Duodenal mucosa (tissue), 2 donors: ENCODE results near the gene LRRC47.
"Not testable (repeated sequence)": the region's sequence is repeated elsewhere in the genome, so short reads cannot be mapped to it uniquely, and the experiment has no call there.

Experiments used
- H3K27ac ChIP-seq: one replicate; pipeline ENCODE4 v1.7.0; 2013; ENCODE audit warnings: low read depth, low read length
- H3K27me3 ChIP-seq, 2 donors: one replicate each; pipeline ENCODE4 v1.7.0; 2013; ENCODE audit warnings: low read length in 2 of 2, control low read depth in 1 of 2; ENCODE audit not compliant: insufficient read depth in 2 of 2, control insufficient read depth in 1 of 2
- H3K36me3 ChIP-seq, 2 donors: one replicate each; pipeline ENCODE4 v1.7.0; 2013; ENCODE audit warnings: low read length in 2 of 2, control low read depth in 1 of 2; ENCODE audit not compliant: insufficient read depth in 2 of 2, control insufficient read depth in 1 of 2
- H3K4me1 ChIP-seq, 2 donors: one replicate each; pipeline ENCODE4 v1.7.0; 2013; ENCODE audit warnings: low read length in 2 of 2, control low read depth in 1 of 2; ENCODE audit not compliant: insufficient read depth in 2 of 2, control insufficient read depth in 1 of 2
- H3K4me3 ChIP-seq, 2 donors: one replicate each; pipeline ENCODE4 v1.7.0; 2013; ENCODE audit warnings: low read length in 2 of 2, low read depth in 1 of 2
- H3K9ac ChIP-seq, 2 donors: one replicate each; pipeline ENCODE4 v1.7.0; 2013; ENCODE audit warnings: low read length in 2 of 2, low read depth in 1 of 2
- H3K9me3 ChIP-seq, 2 donors: one replicate each; pipeline ENCODE4 v1.7.0; 2013; ENCODE audit warnings: low read length in 2 of 2, control low read depth in 1 of 2; ENCODE audit not compliant: control insufficient read depth in 1 of 2

The LRRC47 gene

GRCh38 chr1:3803905-3804626, 7.8 kb upstream of the LRRC47 start:
- no peaks in the 10 kb centered on the region for H3K27me3 ChIP-seq
- H3K4me3 ChIP-seq = no peak overlapping the region
- H3K4me1 ChIP-seq = peaks cover 0 to 4% of the 10 kb centered on the region in 2 donors
- peaks cover 0 to 2% of the 10 kb centered on the region in 2 donors for H3K9me3 ChIP-seq
- no peaks in the 10 kb centered on the region for H3K36me3 ChIP-seq
- H3K27ac ChIP-seq = no peak overlapping the region
- no peak overlapping the region for H3K9ac ChIP-seq

- H3K4me1 ChIP-seq = peaks cover 0 to 11% of the 10 kb centered on the region in 2 donors
- not testable (repeated sequence) for H3K9me3 ChIP-seq, H3K4me3 ChIP-seq, H3K27ac ChIP-seq, H3K36me3 ChIP-seq, H3K9ac ChIP-seq, H3K27me3 ChIP-seq
Measured at GRCh38 chr1:3800795-3801194, 4.5 kb upstream of the LRRC47 start.

DNA sequence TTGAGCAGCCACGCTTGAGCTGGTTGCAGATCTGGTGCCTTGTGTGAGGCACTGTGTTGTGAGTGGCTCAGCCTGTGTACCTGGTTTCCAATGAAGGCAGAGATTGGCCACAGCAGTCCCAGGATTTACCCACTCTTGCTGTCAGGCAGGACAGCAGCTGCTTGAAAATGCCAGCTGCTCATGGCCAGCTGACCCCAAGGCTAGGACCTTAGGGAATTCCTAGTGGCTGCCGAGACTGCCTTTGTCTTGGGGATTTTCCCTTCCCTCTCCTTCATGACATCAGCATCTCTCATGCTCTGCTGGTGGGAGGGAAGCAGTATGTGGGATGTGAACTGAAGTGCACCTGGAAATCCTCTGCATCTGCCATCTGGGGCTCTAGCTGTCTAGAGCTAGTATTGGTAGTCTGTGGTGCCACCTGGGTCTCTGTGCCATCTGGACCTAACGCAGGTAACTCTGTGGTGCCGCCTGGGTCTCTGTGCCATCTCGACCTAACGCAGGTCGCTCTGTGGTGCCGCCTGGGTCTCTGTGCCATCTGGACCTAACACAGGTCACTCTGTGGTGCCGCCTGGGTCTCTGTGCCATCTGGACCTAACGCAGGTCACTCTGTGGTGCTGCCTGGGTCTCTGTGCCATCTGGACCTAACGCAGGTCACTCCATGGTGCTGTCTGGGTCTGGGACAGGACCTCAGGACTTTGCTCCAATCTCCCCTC, 3.8 kb upstream of the LRRC47 start:
- Histone ChIP-seq H3K9ac (no peak overlapping the region), H3K27me3 (no peaks in the 10 kb centered on the region), H3K9me3 (no peaks in the 10 kb centered on the region), H3K4me1 (peaks cover 6 to 17% of the 10 kb centered on the region in 2 donors), H3K27ac (no peak overlapping the region), H3K36me3 (no peaks in the 10 kb centered on the region), H3K4me3 (no peak overlapping the region)

DNA sequence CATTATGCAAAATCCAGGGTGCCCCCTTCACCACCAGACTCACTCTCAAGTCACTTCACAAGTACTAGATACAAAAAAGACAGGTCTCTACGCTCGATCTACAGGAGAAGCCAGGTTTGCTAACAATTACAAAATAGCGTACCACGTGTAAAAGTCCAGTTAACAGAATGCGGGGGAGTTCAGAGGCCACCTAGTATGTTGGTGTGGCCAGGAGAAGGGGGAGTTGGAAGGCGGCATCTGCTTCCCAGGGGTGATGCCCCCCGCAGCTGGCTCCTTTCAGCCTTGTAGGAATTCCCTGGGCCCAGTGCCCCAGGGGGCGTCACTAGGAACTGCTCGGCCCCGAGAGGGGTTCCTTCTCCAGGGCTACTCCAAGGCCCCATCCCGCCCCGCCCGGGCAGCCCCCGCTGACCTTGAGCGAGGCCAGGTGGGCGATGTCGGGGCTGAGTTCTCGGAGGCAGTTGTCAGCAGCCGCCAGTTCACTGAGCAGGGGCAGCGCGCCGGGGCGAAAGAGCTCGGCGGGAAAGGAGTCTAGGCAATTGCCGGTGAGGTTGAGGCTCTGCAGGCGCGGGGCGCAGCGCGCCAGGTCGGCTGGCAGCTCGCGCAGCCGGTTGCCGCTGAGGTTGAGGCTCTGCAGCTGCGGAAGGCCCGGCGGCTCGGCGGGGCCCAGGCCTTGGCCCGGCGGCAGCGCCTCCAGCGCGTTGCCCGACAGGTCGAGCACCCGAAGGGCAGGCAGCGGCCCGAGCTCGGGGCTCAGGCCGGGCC, 664 bp downstream of the LRRC47 start:
- no peak overlapping the region for H3K27ac ChIP-seq
- H3K4me3 ChIP-seq = peak overlapping the region; percentile 69 to 92
- peak overlapping the region; percentile 42 to 53 for H3K9ac ChIP-seq
- H3K27me3 ChIP-seq = no peaks in the 10 kb centered on the region
- peaks cover 12 to 27% of the 10 kb centered on the region in 2 donors for H3K4me1 ChIP-seq
- H3K9me3 ChIP-seq = no peaks in the 10 kb centered on the region
- H3K36me3 ChIP-seq = peaks cover 4% of the 10 kb centered on the region in 2 donors

GRCh38 chr1:3790952-3791351, 5.3 kb downstream of the LRRC47 start:
- Histone ChIP-seq H3K27ac (no peak overlapping the region), H3K27me3 (no peaks in the 10 kb centered on the region), H3K4me3 (no peak overlapping the region), H3K9me3 (no peaks in the 10 kb centered on the region), H3K36me3 (peaks cover 12 to 34% of the 10 kb centered on the region in 2 donors), H3K4me1 (peaks cover 12 to 19% of the 10 kb centered on the region in 2 donors), H3K9ac (no peak overlapping the region)

DNA sequence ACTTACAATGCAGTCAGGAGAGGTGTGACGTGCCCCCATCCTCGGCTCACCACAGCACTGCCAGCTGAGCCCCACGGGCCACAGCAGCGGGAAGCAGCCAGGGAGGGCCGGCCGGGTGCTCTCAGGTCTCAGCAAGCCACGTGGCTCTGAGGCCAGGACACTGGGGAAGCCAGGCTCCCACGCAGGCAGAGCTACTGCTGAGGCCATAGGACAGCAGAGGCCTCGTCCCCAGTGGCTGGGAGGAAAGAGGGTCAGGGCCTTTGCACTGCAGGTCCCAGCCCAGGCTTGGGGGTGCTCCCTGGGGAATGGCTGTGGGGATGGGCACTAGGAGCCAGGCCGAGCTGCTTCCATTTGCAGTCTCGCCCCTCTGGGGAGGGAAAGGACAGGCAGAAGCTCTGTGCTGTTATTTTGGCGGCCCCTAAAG, 5.8 kb downstream of the LRRC47 start:
- Histone ChIP-seq H3K27ac (no peak overlapping the region), H3K4me1 (peaks cover 10 to 19% of the 10 kb centered on the region in 2 donors), H3K36me3 (peaks cover 12 to 36% of the 10 kb centered on the region in 2 donors), H3K27me3 (no peaks in the 10 kb centered on the region), H3K9ac (no peak overlapping the region), H3K9me3 (no peaks in the 10 kb centered on the region), H3K4me3 (no peak overlapping the region)

DNA sequence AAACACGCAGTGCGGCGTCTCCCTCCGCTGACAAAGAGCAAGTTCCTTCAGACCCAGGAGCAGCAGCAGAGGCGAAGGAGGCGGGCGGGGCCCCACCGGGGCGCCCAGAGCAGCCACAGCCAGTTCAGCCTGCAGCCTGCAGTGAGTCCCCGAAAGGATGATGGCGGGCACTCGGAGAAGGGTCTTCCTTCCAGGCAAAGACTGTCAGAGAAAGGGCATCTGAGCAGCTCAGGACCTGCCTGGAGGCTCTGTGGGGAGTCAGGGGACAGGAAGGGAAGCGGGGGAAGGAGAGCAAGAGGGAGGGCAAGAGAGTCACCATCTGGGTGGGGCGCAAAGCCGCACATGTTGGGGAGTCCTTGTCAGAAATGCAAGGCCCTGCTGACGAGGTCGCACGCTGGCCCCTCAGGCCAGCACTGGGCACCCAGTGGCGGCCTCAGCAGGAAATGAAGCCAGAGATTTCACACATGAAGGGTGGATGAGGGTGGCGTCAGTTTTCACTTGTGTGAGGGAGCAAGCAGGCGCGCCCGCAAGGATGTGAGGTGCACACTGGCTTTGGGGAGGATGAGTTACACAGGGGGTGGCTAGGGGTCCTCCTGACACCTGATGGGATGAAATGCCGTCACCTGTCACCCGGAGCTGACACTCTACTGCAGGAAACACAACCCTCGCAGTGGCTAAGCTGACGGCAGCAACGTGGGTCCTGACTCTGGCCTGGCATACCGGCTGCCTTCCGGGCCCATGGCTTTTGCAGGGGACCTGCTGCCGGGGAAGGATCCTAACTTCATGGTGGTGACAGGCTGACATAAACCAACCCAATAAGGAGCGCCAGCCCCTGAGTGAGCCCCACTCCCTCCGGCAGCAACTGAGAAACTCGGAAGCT, 6.6 kb downstream of the LRRC47 start:
- Histone ChIP-seq H3K9ac (no peak overlapping the region), H3K4me1 (peaks cover 2 to 15% of the 10 kb centered on the region in 2 donors), H3K27me3 (no peaks in the 10 kb centered on the region), H3K36me3 (peaks cover 16 to 44% of the 10 kb centered on the region in 2 donors), H3K4me3 (no peak overlapping the region), H3K27ac (no peak overlapping the region), H3K9me3 (no peaks in the 10 kb centered on the region)

GRCh38 chr1:3788756-3789420, 7.4 kb downstream of the LRRC47 start:
- Histone ChIP-seq H3K9ac (no peak overlapping the region), H3K27ac (no peak overlapping the region), H3K36me3 (peaks cover 16 to 51% of the 10 kb centered on the region in 2 donors), H3K4me3 (no peak overlapping the region), H3K27me3 (no peaks in the 10 kb centered on the region), H3K4me1 (peaks cover 0 to 7% of the 10 kb centered on the region in 2 donors), H3K9me3 (no peaks in the 10 kb centered on the region)
